Mesodermal cell (in vitro differentiated cells): Measurements from ENCODE around the gene PKN1.

ENCODE experiments used
- H3K27ac ChIP-seq: 2 replicates; pipeline ENCODE4 v1.7.0; 2013; ENCODE audit warnings: mild to moderate bottlenecking, low read depth, low read length, moderate library complexity; ENCODE audit not compliant: severe bottlenecking
- H3K36me3 ChIP-seq: 2 replicates; pipeline ENCODE4 v1.7.1; 2013; ENCODE audit warnings: mild to moderate bottlenecking, low read length, moderate library complexity; ENCODE audit not compliant: control insufficient read depth, insufficient read depth
- H3K4me1 ChIP-seq: one replicate; pipeline ENCODE4 v1.7.1; 2013; ENCODE audit warnings: mild to moderate bottlenecking, low read length; ENCODE audit not compliant: insufficient read depth, control insufficient read depth, poor library complexity, severe bottlenecking
- H3K4me3 ChIP-seq: 2 replicates; pipeline ENCODE4 v1.7.0; 2013; ENCODE audit warnings: low read length, control low read depth, mild to moderate bottlenecking; ENCODE audit not compliant: insufficient read depth, poor library complexity, severe bottlenecking; ENCODE audit errors: extremely low read depth
- H3K9me3 ChIP-seq: 2 replicates; pipeline ENCODE4 v1.7.1; 2013; ENCODE audit warnings: mild to moderate bottlenecking, low read length, moderate library complexity; ENCODE audit not compliant: control insufficient read depth
- WGBS, 2 experiments: methylation state at CpG; one replicate each; pipeline ENCODE4 v1.1.5; 2013; ENCODE audit warnings: missing lambda C conversion rate in 2 of 2; ENCODE audit not compliant: insufficient coverage in 2 of 2; 5-methylcytosine and 5-hydroxymethylcytosine counted together

PKN1 gene

GRCh38 chr19:14519245-14519859, 86.2 kb downstream of the PKN1 start:
- peaks cover 27% of the 10 kb centered on the region for H3K36me3 ChIP-seq
- peaks cover 36% of the 10 kb centered on the region for H3K4me1 ChIP-seq
- peak overlapping the region; percentile 99 for H3K27ac ChIP-seq
- WGBS, 2 experiments = 94 to 97% methylated on average over 11 to 15 of the region's 22 CpGs
- no peak overlapping the region for H3K4me3 ChIP-seq
- no peaks in the 10 kb centered on the region for H3K9me3 ChIP-seq

GRCh38 chr19:14519860-14520407, 86.8 kb downstream of the PKN1 start:
- Histone ChIP-seq H3K27ac (peak overlapping the region; percentile 99), H3K9me3 (no peaks in the 10 kb centered on the region), H3K4me3 (no peak overlapping the region), H3K36me3 (peaks cover 22% of the 10 kb centered on the region), H3K4me1 (peaks cover 36% of the 10 kb centered on the region)
- WGBS, 2 experiments = 48 to 53% methylated on average over 2 of the region's 2 CpGs

GRCh38 chr19:14520543-14520942, 87.4 kb downstream of the PKN1 start:
- 89 to 100% methylated on average over 3 of the region's 4 CpGs for WGBS, 2 experiments
- Histone ChIP-seq H3K36me3 (peaks cover 15% of the 10 kb centered on the region), H3K4me3 (no peak overlapping the region), H3K4me1 (peaks cover 34% of the 10 kb centered on the region), H3K27ac (peak overlapping the region; percentile 99), H3K9me3 (no peaks in the 10 kb centered on the region)
